CD4-positive, alpha-beta T cell treated with Interleukin-15 for 4 hours (primary cell): ENCODE results near the gene TTC21B.

Experiments used
- DNase-seq: peaks from one replicate; pipeline ENCODE4 v3.0.0-alpha.2; 2020; ENCODE audit warnings: low spot score

TTC21B gene

DNA sequence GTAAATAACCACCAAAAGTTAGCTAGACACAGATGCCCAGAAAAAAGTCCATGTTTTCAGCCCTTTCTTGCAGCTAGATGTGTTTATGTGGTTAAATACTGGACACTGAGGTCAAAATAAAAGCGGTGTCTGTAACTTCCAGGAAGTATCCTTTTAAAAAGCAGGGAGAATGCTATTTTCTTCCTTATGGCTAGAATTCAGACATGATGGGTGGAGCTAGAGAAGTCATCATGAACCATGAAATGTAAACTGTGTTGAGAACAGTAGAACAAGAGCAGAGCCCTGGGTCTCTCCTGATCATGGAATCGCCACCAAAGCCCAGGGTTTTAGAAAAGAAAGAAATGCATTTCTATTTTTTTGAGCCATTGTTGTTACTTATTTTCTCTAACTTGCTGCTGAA, 118.2 kb downstream of the TTC21B start:
- no peak for DNase-seq

- DNase-seq = no peak
Measured at GRCh38 chr2:165833156-165833555, 120.4 kb downstream of the TTC21B start.

GRCh38 chr2:165827921-165828276, 125.7 kb downstream of the TTC21B start:
- DNase-seq = no peak

DNA sequence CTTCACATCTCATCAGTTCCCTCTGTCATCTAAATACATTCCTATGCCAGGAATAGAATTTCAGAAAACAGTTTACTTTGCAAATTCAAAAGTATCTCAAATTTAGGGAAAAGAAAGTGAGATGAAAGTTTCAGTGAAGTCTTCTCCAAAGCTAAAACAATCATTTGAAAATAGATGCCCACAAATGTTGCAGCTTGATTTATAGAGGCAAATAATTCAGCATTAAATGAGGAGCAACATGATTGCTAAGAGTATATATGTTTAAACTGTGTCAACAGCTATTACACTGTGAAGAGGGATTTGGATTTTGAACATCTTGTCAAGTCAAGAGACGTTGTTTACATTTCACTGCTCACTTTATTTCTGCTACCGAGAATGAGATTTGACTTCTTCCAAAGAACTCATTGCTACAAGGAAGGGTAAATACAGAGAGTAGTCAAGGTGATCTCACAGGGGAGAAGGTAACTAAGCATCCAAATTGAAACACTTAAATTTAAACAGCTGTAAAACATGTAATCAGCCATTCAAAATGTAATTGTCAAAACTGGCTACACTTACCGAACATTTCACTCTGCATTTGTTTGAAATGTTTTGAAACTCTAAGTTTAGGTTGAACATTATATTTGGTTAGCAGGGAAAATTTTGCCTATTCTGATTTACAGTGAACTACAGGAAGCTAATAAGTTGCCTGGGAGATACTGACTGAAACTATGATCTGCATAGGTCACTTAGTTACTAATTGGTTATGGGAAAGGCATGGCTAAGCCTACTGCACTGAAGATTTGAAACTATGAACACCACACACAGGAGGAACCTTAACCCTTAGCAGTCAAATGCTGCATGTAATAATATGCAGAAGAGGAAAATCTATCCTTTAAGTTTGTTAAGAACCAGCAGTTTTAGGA, 126.3 kb downstream of the TTC21B start:
- no peak for DNase-seq

DNA sequence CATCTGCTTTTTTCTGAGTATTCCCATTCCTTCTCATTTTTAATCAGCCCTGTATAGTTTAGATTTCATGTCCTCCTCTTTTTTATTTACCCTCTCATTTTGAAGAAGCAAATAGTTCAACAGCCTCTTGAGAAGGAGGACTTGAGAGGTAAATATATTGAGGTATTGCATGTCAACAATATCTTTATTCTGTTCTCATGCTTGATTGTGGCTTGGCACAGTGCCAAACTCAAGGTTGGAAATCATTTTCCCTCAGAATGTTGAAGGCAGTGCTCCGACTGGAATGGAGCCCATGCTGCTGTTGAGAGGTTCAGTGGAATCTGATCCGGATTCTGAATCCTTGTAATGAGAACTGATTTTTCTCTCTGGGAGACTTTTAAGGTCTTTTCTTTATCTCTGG, 128.5 kb downstream of the TTC21B start:
- DNase-seq = no peak
